Measurements from ENCODE around the gene USP17L19. TPM values are rescaled to one million over a fixed set of nuclear protein-coding genes. Genes with fewer than 3 reads are reported as not detected.

USP17L19 gene
- total RNA-seq, 120 experiments from 2014 or later = not detected

Other genes with a start within 250 kb of the USP17L19 start
- gene FAM90A26, start 83.0 kb upstream of the USP17L19 start, total RNA-seq = under 1 TPM in 2 of 120 experiments, not detected in 118; 0.19 to 0.24 TPM
- gene USP17L10, start 42.7 kb upstream of the USP17L19 start, total RNA-seq = not detected
- gene USP17L11, start 38.0 kb upstream of the USP17L19 start, total RNA-seq = under 1 TPM in 1 of 120 experiments, not detected in 119; 0.28 TPM
- gene USP17L12, start 33.2 kb upstream of the USP17L19 start, total RNA-seq = not detected
- gene USP17L13, start 28.5 kb upstream of the USP17L19 start, total RNA-seq = not detected
- not detected for gene USP17L15, start 19.0 kb upstream of the USP17L19 start, total RNA-seq
- gene USP17L17, start 9.5 kb upstream of the USP17L19 start, total RNA-seq = not detected
- gene USP17L18, start 4.7 kb upstream of the USP17L19 start, total RNA-seq = not detected
- under 1 TPM in 1 of 120 experiments, not detected in 119; 0.24 TPM for gene USP17L20, start 4.7 kb downstream of the USP17L19 start, total RNA-seq
- not detected for gene USP17L21, start 9.5 kb downstream of the USP17L19 start, total RNA-seq
- gene USP17L22, start 14.2 kb downstream of the USP17L19 start, total RNA-seq = not detected
- not detected for gene USP17L24, start 71.8 kb downstream of the USP17L19 start, total RNA-seq
- gene USP17L25, start 76.5 kb downstream of the USP17L19 start, total RNA-seq = not detected
- gene USP17L26, start 81.3 kb downstream of the USP17L19 start, total RNA-seq = not detected
- not detected for gene USP17L5, start 86.0 kb downstream of the USP17L19 start, total RNA-seq
- gene USP17L27, start 90.8 kb downstream of the USP17L19 start, total RNA-seq = not detected
- gene USP17L28, start 95.5 kb downstream of the USP17L19 start, total RNA-seq = not detected
- not detected for gene USP17L29, start 100.3 kb downstream of the USP17L19 start, total RNA-seq
- gene USP17L30, start 109.8 kb downstream of the USP17L19 start, total RNA-seq = not detected
- not detected for gene DEFB131A, start 191.0 kb downstream of the USP17L19 start, total RNA-seq